Neuron (in vitro differentiated cells): Measurements from ENCODE around the gene HAAO.
A peak's percentile ranks its signal among the peaks of the same experiment; 100 is the strongest.

ENCODE experiments used
- H2AFZ ChIP-seq: one replicate; pipeline ENCODE4 v1.6.1; 2013; ENCODE audit warnings: low read depth, mild to moderate bottlenecking, inconsistent platforms, low read length, moderate library complexity
- H3K27me3 ChIP-seq: one replicate; pipeline ENCODE4 v1.6.1; 2013; ENCODE audit warnings: low read length; ENCODE audit not compliant: insufficient read depth
- H3K36me3 ChIP-seq: one replicate; pipeline ENCODE4 v1.6.1; 2013; ENCODE audit warnings: low read length; ENCODE audit not compliant: insufficient read depth
- H3K4me1 ChIP-seq: one replicate; pipeline ENCODE4 v1.6.1; 2013; ENCODE audit warnings: low read length; ENCODE audit not compliant: insufficient read depth
- H3K4me3 ChIP-seq: 2 replicates; pipeline ENCODE4 v1.5.1; 2013; ENCODE audit warnings: mild to moderate bottlenecking, low read length, moderate library complexity
- H3K9me3 ChIP-seq: one replicate; pipeline ENCODE4 v1.6.1; 2013; ENCODE audit warnings: low read length

Gene HAAO

DNA sequence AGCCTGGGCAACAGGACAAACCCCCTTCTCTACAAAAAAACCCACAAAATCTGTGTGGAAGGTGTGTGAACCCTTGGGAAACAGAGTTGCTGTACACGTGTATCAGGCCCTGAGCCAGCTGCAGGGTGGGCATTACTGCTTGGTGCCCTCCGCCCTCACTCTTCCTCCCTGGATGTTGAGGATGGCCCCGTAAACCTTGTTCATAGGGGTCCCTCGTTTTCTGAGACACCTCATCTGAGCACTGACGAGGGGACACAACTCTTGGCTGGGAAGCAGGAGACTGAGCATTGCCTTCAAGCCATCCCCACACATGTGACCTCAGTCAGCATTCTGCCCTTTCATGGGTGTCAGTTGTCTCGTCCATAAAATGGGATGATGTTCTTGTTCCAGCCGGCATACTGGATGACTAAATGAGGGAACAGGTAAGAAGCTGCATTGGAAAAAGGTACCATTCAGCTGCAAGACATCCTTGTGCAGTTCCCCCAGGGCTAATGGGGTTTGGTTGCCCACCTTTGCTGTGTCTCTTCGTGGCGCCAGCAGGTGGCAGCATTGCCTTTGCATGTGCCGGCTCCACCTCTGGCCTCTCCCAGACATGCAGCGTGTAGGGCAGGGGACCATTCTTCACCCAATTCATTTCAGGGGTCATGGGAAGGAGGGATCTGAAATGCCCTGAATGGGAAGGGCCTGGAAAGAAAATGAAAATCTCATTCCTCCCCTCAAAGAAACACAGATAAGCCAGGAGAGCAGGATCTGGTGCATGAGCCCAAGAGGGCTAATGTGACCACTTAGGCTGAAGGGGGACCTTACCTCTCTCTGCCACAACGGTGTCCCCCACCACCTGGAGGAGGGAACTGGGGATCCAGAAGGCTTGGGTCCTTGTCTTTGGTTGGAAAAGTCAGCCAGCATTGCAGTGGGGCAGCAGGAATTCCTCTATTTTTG lies 36.4 kb upstream of the HAAO start:
- no peak overlapping the region for H3K4me3 ChIP-seq
- H3K9me3 ChIP-seq = peaks cover 3% of the 10 kb centered on the region
- H3K4me1 ChIP-seq = peaks cover 4% of the 10 kb centered on the region
- no peak overlapping the region for H2AFZ ChIP-seq
- H3K36me3 ChIP-seq = no peaks in the 10 kb centered on the region
- no peaks in the 10 kb centered on the region for H3K27me3 ChIP-seq

DNA sequence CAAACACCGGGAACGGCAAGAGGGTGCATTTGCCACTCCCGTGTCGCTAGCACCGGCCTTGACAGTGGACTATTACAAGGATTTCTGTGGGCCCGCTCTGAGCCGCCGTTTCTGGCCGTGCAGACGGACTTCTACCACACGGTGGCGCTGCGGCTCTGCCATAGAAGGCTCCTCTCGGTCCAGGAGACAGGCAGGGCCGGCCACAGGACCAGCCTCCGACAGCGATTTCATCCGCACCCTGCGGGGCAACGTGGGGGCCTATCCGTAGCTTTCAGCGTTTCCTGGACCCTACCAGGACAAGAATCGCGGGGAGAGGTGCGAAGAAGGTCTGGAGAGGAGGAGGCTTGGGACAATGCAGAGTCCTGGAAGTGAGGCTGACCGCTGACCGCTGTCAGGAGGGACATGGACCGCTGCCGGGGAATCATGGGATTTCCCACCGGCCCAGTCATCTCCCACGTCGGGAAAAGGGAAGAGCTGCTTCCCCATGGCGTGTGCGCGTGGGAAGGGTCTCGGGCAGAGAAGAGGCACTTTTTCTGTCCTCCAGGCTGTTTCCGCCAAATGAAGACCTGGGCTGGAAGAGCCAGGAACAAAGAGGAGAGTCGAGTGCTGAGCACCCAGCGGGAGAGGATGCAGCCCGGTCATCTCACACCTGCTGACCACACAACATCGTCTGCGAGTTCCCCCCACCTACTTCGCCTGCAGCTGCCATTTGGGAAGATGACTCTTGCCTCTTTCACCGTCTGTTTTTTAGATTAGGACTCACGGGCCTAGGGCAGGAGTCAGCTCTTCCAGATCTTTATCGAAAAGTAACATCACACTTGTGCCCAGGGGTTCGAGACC lies 35.5 kb upstream of the HAAO start:
- H3K27me3 ChIP-seq = no peaks in the 10 kb centered on the region
- peak overlapping the region; percentile 32 for H2AFZ ChIP-seq
- peaks cover 1% of the 10 kb centered on the region for H3K9me3 ChIP-seq
- H3K36me3 ChIP-seq = no peaks in the 10 kb centered on the region
- H3K4me1 ChIP-seq = peaks cover 4% of the 10 kb centered on the region
- peak overlapping the region; percentile 30 for H3K4me3 ChIP-seq

GRCh38 chr2:42826231-42826630 lies 33.8 kb upstream of the HAAO start:
- H3K4me3 ChIP-seq = no peak overlapping the region
- H3K36me3 ChIP-seq = no peaks in the 10 kb centered on the region
- H2AFZ ChIP-seq = no peak overlapping the region
- H3K9me3 ChIP-seq = no peaks in the 10 kb centered on the region
- H3K4me1 ChIP-seq = peaks cover 4% of the 10 kb centered on the region
- H3K27me3 ChIP-seq = no peaks in the 10 kb centered on the region

GRCh38 chr2:42824454-42824807 lies 32.0 kb upstream of the HAAO start:
- Histone ChIP-seq H2AFZ (no peak overlapping the region), H3K9me3 (no peaks in the 10 kb centered on the region), H3K4me1 (peaks cover 4% of the 10 kb centered on the region), H3K36me3 (no peaks in the 10 kb centered on the region), H3K27me3 (no peaks in the 10 kb centered on the region), H3K4me3 (no peak overlapping the region)

GRCh38 chr2:42823744-42824453 lies 31.5 kb upstream of the HAAO start:
- Histone ChIP-seq H3K36me3 (no peaks in the 10 kb centered on the region), H3K4me1 (no peaks in the 10 kb centered on the region), H3K4me3 (no peak overlapping the region), H3K9me3 (no peaks in the 10 kb centered on the region), H2AFZ (no peak overlapping the region), H3K27me3 (no peaks in the 10 kb centered on the region)

DNA sequence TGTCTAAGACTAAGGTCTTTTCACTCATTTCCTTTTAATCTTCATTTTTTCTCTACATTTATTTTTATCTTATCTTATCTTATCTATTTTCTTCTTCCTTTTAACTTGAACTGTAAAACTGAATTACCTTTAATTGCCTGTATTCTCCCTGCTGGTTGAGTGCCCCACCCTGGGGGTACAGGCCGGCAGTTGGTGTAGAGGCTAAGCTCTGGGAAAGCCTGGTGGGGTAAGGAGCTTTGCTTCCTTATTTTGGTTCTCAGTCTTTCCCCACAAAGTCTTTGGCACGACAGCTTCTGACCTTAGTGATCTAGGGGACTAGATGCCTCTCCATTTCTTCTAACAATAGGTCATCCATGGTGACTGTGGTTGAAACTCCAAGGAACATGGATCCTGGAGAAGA lies 26.8 kb upstream of the HAAO start:
- Histone ChIP-seq H3K4me1 (no peaks in the 10 kb centered on the region), H3K4me3 (no peak overlapping the region), H3K36me3 (no peaks in the 10 kb centered on the region), H3K9me3 (no peaks in the 10 kb centered on the region), H2AFZ (no peak overlapping the region), H3K27me3 (no peaks in the 10 kb centered on the region)

DNA sequence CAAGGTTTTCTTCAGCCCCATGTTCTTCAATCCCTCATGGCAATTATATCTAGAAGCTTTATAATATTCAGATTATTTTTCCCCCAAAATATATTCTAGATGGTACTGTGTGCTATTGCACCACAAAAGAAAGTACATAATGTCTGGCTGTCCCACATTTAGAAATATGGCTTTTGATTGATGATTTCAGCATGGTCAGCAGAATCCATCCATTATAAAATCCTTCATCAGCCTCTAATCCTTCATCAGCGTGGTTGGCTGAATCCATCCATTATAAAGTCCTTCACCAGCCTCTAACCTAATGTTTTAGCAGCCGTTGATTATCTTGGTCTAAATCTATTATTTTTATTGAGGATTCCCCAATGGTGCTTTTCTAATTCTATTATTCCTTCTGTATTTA lies 23.3 kb upstream of the HAAO start:
- H3K4me3 ChIP-seq = no peak overlapping the region
- no peaks in the 10 kb centered on the region for H3K27me3 ChIP-seq
- H2AFZ ChIP-seq = no peak overlapping the region
- H3K36me3 ChIP-seq = no peaks in the 10 kb centered on the region
- H3K9me3 ChIP-seq = no peaks in the 10 kb centered on the region
- H3K4me1 ChIP-seq = no peaks in the 10 kb centered on the region

- Histone ChIP-seq H3K36me3 (no peaks in the 10 kb centered on the region), H2AFZ (no peak overlapping the region), H3K9me3 (no peaks in the 10 kb centered on the region), H3K4me3 (no peak overlapping the region), H3K4me1 (peaks cover 3% of the 10 kb centered on the region), H3K27me3 (no peaks in the 10 kb centered on the region)
Measured at GRCh38 chr2:42813763-42814162, 21.4 kb upstream of the HAAO start.

DNA sequence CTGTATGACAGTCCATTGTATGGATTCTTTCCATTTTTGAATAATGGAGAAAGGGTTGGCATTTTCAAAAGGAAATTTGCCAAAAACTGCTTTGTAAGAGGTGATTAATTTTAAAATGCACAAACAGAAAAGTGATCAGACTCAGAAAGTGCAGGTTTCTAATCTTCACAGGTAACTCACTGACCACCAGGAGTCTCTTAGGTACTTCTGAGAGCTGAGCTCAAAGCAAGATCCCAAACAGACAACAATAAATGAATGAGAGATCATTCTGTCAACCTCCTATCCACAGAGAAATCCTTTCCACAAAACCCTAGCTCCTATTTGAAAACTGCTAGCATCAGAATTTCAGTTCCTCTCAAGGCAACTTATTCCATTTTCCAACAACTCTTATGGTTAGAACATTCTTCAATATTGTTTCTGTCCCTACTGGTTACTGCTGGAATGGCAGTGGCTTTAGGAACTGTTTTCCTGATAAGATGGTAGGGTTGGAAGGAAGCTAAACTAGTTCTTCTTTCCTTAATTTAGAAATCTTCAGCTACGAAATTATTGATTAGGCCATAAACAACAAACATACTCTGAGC lies 20.6 kb upstream of the HAAO start:
- Histone ChIP-seq H2AFZ (no peak overlapping the region), H3K4me1 (peaks cover 3% of the 10 kb centered on the region), H3K9me3 (no peaks in the 10 kb centered on the region), H3K4me3 (no peak overlapping the region), H3K36me3 (no peaks in the 10 kb centered on the region), H3K27me3 (no peaks in the 10 kb centered on the region)

DNA sequence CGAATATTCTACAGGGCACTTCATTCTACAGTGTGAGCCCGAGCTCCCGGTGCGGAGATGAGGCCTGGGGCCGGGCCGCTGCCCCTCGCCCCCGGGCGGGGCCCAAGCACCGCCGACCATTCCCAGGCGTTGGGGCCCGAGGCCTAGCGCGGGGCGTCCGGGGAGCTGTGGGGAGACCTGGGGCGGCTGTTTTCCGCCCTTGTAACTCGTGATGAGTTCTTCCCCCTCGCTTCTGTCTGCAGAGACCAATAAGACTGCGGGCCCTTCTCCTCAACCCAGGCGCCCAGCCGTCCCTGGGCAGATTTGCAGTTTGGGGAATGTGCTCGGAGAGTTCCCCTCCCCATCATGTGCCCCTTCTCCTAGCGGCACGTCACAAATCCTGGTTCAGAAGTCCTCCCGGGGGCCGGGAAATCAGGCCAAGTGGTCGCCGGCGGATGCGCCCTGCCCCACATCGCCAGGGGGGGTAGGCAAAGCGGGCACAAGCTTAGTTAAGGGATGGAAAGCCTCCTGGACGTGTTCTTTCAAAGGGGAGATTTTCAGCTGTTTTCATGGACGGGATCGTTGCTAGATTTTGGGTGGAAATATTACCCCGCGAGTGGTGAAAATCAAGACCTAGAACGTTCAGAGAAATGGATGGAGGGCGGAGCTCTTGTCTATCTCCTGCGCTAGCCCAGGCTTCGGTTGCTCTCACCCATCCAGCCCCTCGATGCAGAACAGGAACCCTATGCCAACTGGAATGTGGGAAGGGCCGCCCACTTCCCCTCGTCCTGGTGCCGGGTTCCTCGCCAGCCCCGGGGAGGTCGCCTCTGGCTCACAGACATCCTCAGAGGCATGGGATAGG lies 18.8 kb upstream of the HAAO start:
- Histone ChIP-seq H3K4me3 (peak overlapping the region; percentile 57), H3K27me3 (no peaks in the 10 kb centered on the region)

DNA sequence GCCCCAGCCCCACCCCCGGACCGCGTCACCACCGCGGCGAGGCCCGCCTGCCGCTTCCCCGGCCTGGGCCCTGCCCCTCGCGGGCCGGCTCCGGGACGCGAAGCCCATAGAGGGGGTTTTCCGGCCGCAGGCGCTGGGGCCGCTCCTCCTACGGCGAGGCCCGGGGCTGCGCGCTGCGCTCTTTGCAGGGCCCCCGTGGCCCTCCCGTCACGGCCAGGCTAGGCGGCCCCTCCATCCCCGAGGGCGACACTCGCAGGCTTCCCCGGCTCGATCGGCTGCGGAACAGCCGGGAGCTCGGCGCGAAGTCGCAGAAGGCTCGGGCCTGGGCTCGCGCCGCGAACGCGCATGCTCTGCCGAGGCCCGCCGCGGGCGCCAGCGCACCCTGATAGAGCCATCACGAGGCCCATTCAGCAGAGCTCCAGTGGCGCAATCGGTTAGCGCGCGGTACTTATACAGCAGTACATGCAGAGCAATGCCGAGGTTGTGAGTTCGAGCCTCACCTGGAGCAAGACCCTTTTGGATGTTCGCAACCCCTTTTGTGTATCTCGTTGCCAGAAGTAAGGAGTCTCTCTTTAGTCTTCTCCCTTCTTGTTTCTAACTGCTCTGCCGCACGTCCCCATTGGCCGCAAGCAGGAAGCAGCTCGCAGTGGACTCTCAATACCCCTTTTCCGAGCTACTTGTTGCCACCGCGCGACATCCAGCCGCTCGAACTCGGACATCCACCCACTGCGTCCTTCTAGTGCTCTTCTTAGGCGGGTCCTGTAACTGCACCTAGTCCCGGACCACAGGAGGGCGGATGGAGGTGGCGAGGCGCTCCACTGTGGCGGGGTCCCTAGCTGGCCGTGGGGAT lies 18.0 kb upstream of the HAAO start:
- Histone ChIP-seq H2AFZ (peak overlapping the region; percentile 80), H3K9me3 (no peaks in the 10 kb centered on the region), H3K4me1 (peaks cover 3% of the 10 kb centered on the region), H3K36me3 (no peaks in the 10 kb centered on the region), H3K4me3 (peak overlapping the region; percentile 57), H3K27me3 (no peaks in the 10 kb centered on the region)

More for the DNA sequence above, 18.8 kb upstream of the HAAO start:
- no peaks in the 10 kb centered on the region for H3K36me3 ChIP-seq
- H2AFZ ChIP-seq = peak overlapping the region; percentile 80
- no peaks in the 10 kb centered on the region for H3K9me3 ChIP-seq
- peaks cover 3% of the 10 kb centered on the region for H3K4me1 ChIP-seq
